Lung microvascular endothelial cell (primary cell): ENCODE results near the gene CYB561. TPM values are rescaled to one million over a fixed set of nuclear protein-coding genes. Genes with fewer than 3 reads are reported as not detected.
A peak's percentile ranks its signal among the peaks of the same experiment; 100 is the strongest.

Experiments
- DNase-seq, 2 donors: peaks; one replicate each; pipeline versions ENCODE4 v3.0.0 to v3.0.0-alpha.2; 2010; ENCODE audit warnings: low read depth in 2 of 2
- total RNA-seq: library from RNA; depleted of rRNA; stranded (reverse); fragments of >200 nt; gene quantifications from 2 replicates; pipeline ENCODE4 v1.2.1, GENCODE V29; 2014

Gene CYB561
- total RNA-seq, 1 donor from 2014 or later: 7.3 TPM

DNA sequence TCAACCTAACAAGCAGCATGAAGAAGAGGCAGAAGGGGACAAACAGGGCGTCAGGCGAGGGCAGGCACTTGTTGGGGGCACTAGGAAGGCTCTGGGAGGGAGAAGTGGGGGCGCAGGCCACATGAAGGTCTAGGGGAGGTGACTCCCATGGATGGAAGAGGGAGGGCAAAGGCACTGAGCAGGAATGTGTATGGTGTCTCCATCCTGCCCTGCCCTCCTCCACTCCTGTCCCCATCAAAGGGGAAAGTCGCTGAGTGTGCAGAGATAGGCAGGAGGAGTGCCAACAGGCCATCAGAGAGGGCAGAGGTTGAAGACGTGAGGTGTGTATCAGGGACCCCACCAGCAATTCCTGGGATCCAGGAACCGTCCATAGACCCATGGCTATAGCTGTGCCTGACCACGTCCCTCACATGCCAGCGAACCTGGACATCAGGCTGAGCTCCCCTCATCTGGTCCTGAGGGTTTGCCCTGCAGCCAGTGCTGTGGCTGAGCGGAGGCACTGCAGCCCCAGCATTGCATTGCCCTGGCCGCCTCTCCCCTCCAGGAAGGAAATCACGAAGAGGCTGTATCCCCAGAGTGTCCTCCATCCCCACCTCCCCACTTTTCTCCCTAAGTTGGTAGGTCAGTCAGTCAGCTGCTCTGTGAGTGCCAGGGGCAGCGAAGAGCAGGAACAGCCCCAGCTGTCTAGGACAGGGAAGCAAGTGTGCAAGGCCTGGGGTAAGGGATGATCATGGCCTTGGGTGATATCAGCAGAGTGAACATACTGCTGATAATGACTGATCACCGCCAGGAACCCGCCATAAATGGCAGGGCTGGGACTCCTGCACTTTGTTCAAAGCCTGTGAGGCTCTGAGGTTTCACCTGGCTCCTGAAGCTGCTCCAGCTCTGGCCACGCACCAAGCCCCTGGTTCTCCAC lies 6.2 kb upstream of the CYB561 start:
- no peak for DNase-seq

DNA sequence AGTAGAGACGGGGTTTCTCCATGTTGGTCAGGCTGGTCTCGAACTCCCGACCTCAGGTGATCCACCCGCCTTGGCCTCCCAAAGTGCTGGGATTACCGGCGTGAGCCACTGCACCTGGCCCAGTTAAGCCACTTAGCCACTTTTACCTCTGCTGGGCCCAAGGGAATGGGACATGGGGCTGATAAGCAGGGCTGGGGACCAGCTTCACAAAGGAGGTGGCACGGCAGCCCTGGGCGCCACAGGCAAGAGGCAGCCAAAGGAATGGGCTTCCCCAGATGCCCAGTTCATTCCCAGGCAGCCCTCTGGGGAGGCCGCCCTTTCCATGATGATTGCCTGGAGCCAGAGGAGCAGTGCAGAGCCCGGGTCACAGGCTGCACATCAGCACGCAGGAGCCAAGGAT lies 5.0 kb upstream of the CYB561 start:
- DNase-seq: no peak

DNA sequence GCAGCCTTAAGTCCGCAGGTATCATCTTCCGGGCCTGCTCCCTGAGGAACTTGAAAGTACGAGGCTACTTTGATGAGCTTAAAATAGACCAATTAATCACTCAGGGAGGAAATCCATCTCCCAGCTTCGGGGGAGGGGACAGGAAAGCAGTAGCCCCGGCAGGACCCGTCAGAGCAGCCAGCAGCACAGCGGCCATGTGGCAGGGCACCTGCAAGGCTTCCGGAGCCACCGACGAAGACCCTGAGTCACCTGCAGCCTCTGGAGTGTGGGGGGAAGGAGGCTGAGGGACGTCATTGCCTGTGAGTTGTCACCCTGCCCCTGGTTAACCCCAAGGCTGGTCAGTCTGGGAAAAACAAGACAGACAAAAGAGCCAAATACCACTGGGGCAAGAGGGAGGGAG lies 4.4 kb upstream of the CYB561 start:
- DNase-seq: peak; percentile 44 to 95

DNA sequence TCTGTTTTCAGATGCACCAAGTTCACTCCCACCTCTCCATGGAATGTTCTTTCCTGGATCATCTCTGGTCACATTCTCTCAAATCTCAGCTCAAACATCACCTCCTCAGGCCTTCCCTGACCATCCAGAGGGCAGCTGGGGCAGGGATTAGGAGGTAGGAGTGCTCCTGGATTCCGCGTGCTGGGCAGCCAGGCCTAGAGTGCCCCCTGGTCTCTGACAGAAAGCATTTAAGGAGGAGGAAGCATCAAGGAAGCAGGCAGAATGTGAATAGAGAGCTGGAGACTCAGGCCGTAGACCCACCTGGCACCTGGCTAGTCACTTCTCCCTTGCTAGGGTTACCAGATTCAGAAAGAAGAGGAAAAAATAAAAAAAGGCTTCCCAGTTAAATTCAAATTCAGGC lies 2.5 kb upstream of the CYB561 start:
- DNase-seq: no peak

DNA sequence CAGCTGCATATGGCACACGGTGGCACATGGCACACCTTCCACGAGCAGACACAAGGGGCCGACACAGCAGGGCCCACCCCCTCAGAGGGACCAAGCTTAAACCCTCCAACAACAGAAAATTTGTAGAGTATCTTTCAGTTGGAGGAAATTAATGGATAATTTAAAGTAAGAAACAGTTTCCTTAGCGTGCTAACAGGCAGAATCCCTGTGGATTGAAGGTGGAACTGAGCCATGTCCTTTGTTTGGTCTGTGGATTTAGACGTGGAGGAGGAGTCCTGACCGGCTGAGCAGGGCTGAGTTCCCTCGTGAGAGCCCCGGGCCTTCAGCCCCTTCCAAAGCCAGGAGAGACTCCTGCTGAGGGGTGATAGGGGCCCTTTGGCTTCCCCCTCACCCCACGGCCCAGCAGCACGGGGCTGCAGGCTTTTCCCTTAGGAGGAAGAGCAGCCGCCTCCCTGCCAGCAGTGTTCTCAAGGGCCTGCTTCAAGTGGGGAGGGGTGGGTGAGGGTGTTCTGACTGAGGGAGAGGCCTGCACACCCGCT lies 1.4 kb upstream of the CYB561 start:
- DNase-seq: peak in 1 of 2 donors; percentile 60

DNA sequence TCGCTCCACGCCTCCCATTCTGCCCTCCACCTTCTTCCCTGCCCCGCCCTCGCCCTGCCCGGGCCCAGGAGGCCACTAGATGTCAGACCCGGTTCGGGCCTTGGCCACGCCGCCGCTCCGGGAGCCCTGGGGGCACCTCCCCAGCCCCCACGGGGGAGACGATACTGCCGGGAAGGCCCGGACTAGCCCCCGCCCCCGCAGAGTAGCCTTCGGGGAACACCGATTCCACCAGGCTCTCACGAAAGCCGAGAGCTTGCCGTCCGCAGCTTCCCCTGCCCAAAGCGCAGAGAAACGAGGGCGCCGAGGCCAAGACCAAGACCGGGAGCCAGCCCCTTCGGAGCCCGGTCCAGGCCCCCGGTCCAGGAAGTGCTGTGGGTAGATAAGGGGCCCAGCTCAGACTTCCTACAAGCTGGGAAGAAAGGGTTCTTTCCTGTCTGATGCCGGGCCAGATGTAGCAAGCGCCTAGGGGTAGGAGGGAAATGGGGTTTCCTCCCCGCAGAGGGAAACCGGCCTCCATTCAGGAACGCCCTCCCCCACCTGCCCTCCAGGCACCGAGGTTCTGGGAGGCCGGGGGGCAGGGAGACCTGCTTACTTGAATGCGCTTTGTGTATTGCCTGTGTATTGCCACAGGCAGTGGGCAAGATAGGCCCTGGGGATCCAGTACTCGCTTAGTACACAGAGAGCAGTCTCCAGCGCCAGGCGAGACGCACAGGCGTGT lies 806 bp upstream of the CYB561 start:
- peak; percentile 50 to 87 for DNase-seq

DNA sequence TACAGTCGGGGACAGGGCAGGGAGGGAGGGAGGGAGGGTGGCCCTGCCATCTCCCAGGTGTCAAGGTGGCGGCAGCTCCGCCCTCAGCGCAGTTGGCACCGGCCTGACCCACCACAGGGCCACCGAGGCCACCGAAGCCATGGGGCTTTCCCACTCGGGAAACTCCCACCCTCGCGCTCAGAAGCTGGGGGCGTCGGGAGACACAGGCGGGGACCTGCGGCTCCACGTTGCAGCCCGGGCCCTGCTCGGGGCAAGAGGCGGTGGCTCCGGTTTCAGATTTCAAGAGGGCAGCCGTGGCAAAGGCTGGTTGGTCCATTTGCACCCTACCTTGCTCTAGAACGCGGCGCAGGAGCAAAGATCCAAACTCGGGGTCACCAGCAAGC lies 544 bp downstream of the CYB561 start:
- DNase-seq: peak in 1 of 2 donors; percentile 34

DNA sequence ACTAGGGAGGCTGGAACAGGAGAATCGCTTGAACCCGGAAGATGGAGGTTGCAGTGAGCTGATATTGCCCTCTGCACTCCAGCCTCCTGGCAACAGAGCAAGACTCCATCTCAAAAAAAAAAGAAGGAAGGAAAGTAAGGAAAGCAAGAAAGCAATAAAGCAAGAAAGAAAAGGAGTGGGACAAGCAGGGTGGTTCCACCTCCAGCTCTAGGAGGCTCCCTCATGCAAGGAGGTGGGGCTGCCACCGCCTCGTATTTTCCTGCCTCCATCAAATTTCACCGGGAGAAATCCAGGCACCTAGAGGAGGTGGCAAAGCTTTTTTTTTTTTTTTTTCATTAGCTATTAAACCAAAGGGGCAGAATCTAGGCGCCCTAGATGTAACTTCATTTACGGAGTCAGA lies 1.0 kb downstream of the CYB561 start:
- no peak for DNase-seq

DNA sequence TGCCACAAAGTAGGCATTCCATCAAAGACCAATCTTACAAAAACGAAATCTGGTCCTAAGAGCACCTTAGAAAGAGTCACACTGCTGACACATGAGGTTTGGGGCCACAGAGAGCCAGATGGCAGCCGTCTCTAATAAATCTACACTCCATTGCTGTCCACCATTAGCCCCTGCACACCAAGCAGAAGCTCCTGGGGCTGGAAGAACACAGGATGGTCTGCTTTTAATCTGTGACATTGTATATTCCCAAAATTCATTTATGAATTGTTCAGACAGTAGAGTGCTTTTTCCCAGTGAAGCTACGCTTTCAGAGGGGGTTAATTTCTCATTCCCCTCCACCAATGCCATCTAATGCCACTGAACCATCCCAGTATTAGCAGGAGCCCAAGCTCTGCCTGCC lies 1.6 kb downstream of the CYB561 start:
- DNase-seq: no peak

DNA sequence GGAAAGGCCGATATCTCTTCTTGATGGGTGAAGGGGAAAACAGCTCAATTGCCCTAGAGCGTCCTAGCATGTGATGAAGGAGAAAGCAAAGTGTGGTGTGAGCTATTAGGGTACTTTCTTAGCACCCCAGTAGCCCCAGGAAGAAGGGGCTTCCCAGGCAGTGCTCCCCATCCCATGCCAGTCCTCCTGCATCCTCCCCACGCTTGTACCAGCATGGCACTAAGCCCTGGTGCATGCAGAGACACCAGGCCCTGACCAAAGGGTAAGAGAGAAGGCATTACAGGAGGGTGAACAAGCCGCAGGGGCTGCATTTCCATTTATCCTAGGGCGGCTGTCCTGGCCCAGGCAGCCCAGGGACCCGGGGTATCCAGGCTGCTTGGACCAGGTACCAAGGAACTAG lies 3.1 kb downstream of the CYB561 start:
- no peak for DNase-seq

DNA sequence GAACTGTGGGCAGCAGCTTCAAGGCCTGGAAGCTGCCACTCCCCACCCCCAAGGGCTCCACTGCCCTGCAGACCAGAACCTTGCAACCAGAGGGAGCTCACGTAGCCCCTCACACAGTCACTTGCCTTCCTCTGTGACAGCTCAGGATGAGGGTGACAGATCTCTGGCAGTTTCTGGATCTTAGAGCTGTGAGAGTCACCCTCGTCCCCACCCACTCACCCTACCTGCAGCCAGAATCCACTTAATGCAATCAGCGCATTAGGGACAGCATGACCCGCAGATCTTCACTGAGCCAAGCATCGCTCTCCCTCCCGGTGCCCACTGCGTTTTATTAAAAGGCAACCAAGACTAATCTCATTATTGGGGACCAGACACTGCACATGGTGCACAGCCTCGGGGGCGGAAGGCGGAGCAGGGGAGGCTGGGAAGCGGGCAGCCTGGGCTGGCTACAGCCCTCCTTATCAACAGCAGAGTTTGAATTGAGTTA lies 3.5 kb downstream of the CYB561 start:
- DNase-seq: no peak

DNA sequence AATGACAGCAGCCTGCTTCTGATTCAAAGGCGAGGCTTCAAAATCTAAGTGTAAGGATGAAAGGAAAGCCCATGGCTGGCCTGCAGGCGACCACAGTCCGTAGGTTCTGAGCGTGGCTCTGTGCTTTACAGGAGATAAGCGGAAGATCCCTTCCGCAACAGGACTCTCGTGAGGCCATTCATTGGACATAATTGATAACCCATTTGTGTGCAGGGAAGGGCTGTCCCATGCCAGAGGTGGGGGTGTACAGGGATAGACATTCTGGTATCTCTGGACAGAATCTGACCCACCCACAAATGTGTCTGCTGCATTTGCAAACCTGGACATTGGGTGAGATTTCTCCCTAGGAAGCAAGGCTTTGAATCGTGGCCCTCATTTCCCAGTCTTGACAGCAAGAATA lies 4.0 kb downstream of the CYB561 start:
- no peak for DNase-seq

DNA sequence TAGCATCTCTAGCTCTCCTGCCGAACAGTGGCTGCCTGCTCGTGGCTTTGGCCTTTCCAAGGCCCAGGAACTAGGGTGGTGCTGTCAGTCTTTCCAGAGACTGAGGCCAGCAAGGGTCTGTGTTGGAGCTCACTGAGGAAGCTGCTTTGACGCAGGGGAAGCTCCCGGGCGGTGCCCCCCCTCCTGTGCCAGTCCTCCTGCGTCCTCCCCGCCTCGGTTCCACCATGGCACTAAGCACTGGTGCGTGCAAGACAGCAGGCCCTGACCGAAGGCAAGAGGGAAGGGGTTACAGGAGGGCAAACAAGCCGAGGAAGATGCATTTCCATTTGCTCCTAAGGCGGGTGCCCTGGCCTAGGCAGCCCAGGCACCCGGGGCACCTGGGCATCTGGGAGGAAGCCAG lies 4.5 kb downstream of the CYB561 start:
- no peak for DNase-seq

DNA sequence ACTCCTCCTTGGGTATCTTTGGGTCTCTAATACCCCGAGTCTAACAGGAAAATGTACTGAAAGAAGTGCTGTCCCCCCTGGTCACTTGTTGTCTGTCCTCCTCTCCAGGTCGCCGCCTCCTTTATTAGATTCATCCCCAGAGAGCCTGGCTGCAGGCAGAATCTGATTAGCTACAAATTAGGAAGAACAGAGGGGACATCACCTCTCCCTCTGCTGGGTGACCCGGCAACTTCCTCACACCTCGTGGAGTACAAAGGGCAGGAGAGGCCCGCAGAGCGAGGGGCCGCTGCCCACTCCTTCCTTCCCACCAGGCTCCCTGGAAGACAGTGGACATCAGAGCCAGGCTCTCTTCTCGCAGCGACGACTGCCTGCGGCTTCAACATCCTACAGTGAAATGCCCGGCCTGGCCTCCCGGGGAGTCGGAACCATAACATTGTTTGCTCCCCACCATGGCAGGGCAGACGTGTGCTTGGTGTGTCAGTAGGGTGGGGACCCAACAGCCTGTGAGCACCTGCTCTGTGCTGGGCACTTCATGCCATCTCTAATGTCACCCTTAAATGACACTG lies 5.3 kb downstream of the CYB561 start:
- DNase-seq: no peak

DNA sequence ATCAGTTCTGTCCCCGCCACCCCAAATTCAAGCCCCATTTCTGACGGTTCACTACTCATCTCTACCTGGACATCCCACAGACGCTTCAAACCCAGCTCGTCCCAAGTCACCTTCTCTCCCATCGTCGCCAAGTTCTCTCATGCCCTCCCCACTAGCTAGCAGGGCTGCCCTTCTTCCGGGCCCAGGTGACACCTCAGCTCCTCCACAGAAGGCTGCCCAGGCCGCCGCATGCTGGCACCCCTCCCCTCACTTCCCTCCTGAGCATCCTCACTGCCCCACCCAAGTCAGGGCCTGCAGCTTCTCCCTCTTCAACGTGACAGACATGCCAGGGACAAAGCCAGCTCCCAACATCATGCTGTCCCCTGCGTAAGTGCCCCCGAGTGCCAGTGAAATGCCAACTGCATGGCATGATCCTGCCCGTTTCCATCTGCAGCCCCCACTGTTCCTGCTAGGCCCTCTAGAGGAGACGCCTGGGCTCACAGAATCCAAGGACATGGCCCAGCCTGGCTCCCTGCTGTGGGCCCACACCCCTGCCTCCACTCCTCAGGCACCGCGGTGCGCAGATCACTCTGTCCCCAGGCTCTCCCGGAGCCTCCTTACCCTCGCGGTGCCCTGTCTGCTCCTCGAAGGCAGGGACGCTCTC lies 5.9 kb downstream of the CYB561 start:
- DNase-seq: no peak

DNA sequence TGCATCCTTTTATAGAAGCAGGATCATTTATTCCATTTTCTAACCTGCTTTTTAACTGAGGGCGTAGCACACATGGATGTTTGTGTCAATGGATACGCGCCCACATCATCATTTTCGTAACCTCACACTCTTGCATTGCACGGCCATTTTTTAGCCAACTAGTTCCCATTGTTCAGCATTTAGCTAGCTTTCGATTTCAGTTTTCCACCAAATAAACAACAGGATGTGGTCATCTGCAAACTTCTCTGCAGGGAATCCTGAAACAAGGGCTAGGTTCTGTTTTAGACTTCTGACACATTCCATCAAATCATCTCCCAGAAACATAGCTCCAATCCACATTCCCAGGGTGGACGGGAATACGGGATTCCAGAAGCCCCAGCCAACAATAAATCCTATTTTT lies 6.4 kb downstream of the CYB561 start:
- peak; percentile 81 for DNase-seq

DNA sequence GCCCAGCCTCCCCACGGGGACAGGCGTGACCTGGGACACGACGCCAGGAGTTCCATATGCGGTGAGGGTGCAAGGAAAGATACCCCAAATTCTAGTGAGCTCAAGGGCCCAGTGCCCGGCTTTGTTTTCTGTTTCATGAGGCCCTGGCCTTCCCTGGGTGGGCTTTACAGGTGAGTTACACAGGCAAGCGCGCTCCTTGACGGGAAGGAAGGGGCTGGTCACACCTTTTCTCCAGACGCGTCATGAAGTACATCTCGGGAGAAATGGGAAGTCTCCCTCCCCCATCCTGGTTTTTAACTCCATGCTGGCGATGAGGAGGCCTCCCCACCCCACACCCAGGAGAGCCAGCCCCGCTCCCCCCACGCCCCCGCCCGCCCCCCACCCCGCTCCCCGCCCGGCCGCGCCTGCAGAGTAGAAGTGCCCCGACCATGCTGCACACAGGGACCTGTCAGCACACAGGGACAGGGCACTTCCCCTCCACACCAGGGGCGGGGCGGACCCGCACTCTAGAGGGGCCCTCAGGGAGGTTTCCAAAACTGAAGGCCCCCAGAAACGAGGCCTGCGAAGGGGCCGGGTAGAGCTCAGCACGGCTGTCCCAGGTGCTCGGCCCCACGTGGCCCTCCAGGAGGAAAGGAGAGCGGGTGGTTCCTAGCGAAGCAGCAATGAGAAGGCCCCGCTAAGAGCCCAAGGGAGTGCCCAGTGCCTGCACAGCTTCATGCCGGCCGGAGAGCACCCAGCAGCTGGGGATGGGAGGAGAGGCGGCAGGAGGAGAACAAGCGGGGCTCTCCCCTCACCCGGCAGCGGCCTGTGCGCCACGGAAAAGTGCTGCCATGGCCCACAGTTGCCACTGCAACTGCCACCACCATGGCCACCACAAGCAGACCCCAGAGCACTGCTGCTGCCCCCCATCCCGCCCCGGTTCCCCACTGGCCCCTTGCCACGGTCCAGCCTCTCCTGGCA lies 7.7 kb downstream of the CYB561 start:
- no peak for DNase-seq

DNA sequence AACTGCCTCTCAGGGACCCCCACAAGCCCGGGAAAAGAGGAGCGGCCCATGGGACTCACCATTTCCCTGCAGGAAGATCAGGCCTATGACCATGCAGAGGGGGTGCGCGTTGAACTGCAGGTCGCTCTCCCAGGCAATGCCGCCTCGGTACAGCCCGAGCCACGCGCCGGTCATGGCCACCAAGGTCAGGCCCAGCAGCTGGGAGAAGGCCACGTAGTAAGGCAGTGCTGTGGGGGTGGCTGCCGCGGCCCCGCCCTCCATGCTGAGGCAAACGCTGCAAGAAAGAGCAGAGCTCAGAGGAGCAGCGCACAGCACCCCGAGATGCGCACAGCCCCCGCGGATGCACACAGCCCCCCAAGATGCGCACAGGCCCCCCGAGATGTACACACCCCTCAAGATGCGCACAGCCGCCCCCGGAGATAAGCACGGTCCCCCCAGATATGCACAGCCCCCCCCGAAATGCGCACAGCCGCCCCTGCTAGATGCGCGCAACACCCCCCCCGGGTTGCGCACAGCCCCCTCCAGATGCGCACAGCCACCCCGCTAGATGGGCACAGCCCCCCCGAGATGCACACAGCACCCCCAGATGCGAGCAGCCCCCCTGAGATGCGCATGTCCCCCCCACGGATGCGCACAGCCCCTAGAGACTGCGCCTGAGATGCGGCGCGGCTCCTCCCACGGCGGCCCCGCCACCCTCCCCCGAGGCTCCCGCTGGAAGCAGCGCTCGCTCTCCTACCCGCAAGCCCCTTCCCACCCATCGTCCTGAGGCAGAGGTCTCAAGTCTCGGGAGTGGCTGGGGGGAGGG lies 8.6 kb downstream of the CYB561 start:
- no peak for DNase-seq

DNA sequence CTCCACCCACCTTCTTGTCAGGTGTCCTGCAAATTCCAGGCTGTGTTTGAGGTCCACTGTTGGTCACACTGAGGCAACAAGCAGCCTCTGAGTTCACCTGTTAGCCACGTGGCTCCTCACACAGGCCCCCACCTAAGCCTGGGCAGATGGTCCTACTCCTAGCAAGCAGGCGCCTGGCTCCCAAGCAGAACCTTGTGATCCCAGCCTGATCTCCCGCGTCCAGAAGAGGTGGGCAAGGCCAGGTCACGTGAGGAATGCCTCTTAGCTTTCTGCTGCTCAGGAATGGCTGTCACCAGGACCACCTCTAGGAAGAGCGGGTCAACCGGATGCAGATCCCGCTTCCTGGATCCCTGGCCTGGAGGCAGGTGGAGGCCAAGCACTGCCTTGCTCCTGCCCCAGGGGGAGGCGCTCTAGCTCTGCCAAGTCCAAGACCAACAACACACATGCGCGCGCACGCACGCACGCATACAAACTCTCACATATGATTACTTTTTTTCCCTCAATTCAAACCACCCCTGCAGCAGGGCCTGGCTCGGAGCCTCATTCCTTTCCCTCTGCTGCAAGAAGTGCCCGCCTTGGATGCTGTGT lies 9.5 kb downstream of the CYB561 start:
- peak; percentile 33 to 88 for DNase-seq
